Brain microvascular endothelial cell (primary cell): ENCODE results near the gene COL20A1.
A peak's percentile ranks its signal among the peaks of the same experiment; 100 is the strongest.

Experiments used
- DNase-seq: peaks from one replicate; pipeline ENCODE4 v3.0.0-alpha.2; 2020
- H3K27ac ChIP-seq: fragments of 250-450 bp; sonication (Bioruptor Pico); 2 replicates; pipeline ENCODE4 v1.5.1; 2020; ENCODE audit warnings: mild to moderate bottlenecking, moderate library complexity
- H3K27me3 ChIP-seq: fragments of 250-450 bp; sonication (Bioruptor Pico); replicated peaks from 2 replicates; pipeline ENCODE4 v1.5.1; 2020; ENCODE audit warnings: mild to moderate bottlenecking
- H3K36me3 ChIP-seq: fragments of 250-450 bp; sonication (Bioruptor Pico); replicated peaks from 2 replicates; pipeline ENCODE4 v1.5.1; 2020; ENCODE audit warnings: mild to moderate bottlenecking
- H3K4me3 ChIP-seq: 2 replicates; pipeline ENCODE4 v1.5.1; 2011; ENCODE audit warnings: low read depth, mild to moderate bottlenecking, control low read depth, low read length, moderate library complexity
- CTCF ChIP-seq: IDR thresholded peaks from 2 replicates; pipeline ENCODE4 v1.5.1; 2011; ENCODE audit warnings: low read depth, mild to moderate bottlenecking, moderate library complexity, low read length, control low read depth, inconsistent platforms; ENCODE audit errors: missing control alignments
- in situ Hi-C: cut with HindIII; loops from 2 replicates; pipeline ENCODE4 v1.10.0; 2017; ENCODE audit warnings: low sequenced_read_pairs, low pct_ligation_motif_present

Gene COL20A1

GRCh38 chr20:63268256-63268655 is 24.7 kb upstream of the COL20A1 start:
- no peaks in the 10 kb centered on the region for H3K36me3 ChIP-seq
- DNase-seq = no peak
- no peak overlapping the region for H3K4me3 ChIP-seq
- no peak for TF ChIP-seq CTCF
- in situ Hi-C loops = no loop called here
- H3K27ac ChIP-seq = no peak overlapping the region
- H3K27me3 ChIP-seq = peaks cover 17% of the 10 kb centered on the region

- peaks cover 14% of the 10 kb centered on the region for H3K27me3 ChIP-seq
- TF ChIP-seq CTCF = no peak
- H3K36me3 ChIP-seq = no peaks in the 10 kb centered on the region
- no peak overlapping the region for H3K4me3 ChIP-seq
- DNase-seq = no peak
- H3K27ac ChIP-seq = no peak overlapping the region
- in situ Hi-C loops = no loop called here
Observed at GRCh38 chr20:63268671-63269439, 24.1 kb upstream of the COL20A1 start.

- DNase-seq = no peak
- Histone ChIP-seq H3K27ac (no peak overlapping the region), H3K4me3 (no peak overlapping the region), H3K36me3 (peaks cover 4% of the 10 kb centered on the region), H3K27me3 (peaks cover 11% of the 10 kb centered on the region)
- TF ChIP-seq CTCF = no peak
- in situ Hi-C loops = no loop called here
Observed at GRCh38 chr20:63269724-63270123, 23.3 kb upstream of the COL20A1 start.

GRCh38 chr20:63270606-63271325 is 22.2 kb upstream of the COL20A1 start:
- Histone ChIP-seq H3K36me3 (peaks cover 13% of the 10 kb centered on the region), H3K27me3 (peaks cover 5% of the 10 kb centered on the region), H3K27ac (no peak overlapping the region), H3K4me3 (no peak overlapping the region)
- no peak for TF ChIP-seq CTCF
- in situ Hi-C loops = no loop called here
- no peak for DNase-seq

- peak; percentile 79 for DNase-seq
- Histone ChIP-seq H3K36me3 (peaks cover 28% of the 10 kb centered on the region), H3K4me3 (peak within 1 kb of the TSS; percentile 94), H3K27ac (peak within 1 kb of the TSS; percentile 94), H3K27me3 (no peaks in the 10 kb centered on the region)
- TF ChIP-seq CTCF = no peak
- in situ Hi-C loops = no loop called here
Observed at GRCh38 chr20:63272105-63273058, 20.6 kb upstream of the COL20A1 start, which contains the start of gene ARFGAP1. TSS of gene ARFGAP1 (plus strand) at chr20:63272813. CDS start at chr20:63275581, 2,768 bp downstream.
